WTC11 (cell line): Measurements from ENCODE around the gene PGBD5. TPM values are rescaled to one million over a fixed set of nuclear protein-coding genes. Genes with fewer than 3 reads are reported as not detected.

Source experiments
- ATAC-seq: fragments of 200-7000 bp; cut with Tn5 transposase; 2 replicates; pipeline ENCODE4 v1.10.0; 2021; ENCODE audit warnings: mild to moderate bottlenecking, moderate library complexity
- CTCF ChIA-PET: fragments of 300-600 bp; sonication (Branson Sonifier 250); formaldehyde crosslinking; loops from one replicate; lab custom pipeline; 2021; ENCODE audit warnings: antibody characterized with exemption; lab: Charles Lee
- POLR2A ChIA-PET: fragments of 350-600 bp; sonication (Branson Sonifier 250); formaldehyde crosslinking; loops from one replicate; lab custom pipeline; 2021; ENCODE audit warnings: antibody characterized with exemption; lab: Charles Lee
- DNase-seq: peaks from one replicate; pipeline ENCODE4 v3.0.0; 2021; ENCODE audit warnings: low spot score
- H3K27ac Mint-ChIP-seq: 2 replicates; pipeline ENCODE4 v1.8.0; 2021; ENCODE audit warnings: mixed read lengths
- H3K27me3 Mint-ChIP-seq: 2 replicates; pipeline ENCODE4 v1.8.0; 2021; ENCODE audit warnings: low read depth, mild to moderate bottlenecking, moderate library complexity, mixed read lengths
- H3K36me3 Mint-ChIP-seq: 2 replicates; pipeline ENCODE4 v1.8.0; 2021; ENCODE audit warnings: mixed read lengths
- H3K4me1 Mint-ChIP-seq: 2 replicates; pipeline ENCODE4 v1.8.0; 2022; ENCODE audit warnings: mixed read lengths
- H3K4me3 Mint-ChIP-seq: 2 replicates; pipeline ENCODE4 v1.8.0; 2021; ENCODE audit warnings: mild to moderate bottlenecking, moderate library complexity, mixed read lengths
- H3K9me3 Mint-ChIP-seq: 2 replicates; pipeline ENCODE4 v1.8.0; 2021; ENCODE audit warnings: mixed read lengths
- CDX4 ChIP-seq: fragments of 250-450 bp; sonication (Bioruptor Pico); IDR thresholded peaks from 2 replicates; pipeline ENCODE4 v1.9.0; 2021; ENCODE audit warnings: moderate library complexity, mild to moderate bottlenecking, inconsistent platforms, borderline replicate concordance
- CREB1 ChIP-seq: sonication (generic); formaldehyde crosslinking; IDR thresholded peaks from 2 replicates; pipeline ENCODE4 v1.8.0; 2023; ENCODE audit warnings: mild to moderate bottlenecking, missing genetic modification reagents
- E2F1 ChIP-seq: sonication (generic); formaldehyde crosslinking; IDR thresholded peaks from 2 replicates; pipeline ENCODE4 v1.8.0; 2022; ENCODE audit warnings: mild to moderate bottlenecking, missing genetic modification reagents
- ETV6 ChIP-seq: sonication (generic); formaldehyde crosslinking; IDR thresholded peaks from 2 replicates; pipeline ENCODE4 v1.8.1; 2022; ENCODE audit warnings: mild to moderate bottlenecking, missing genetic modification reagents
- GABPB1 ChIP-seq: sonication (generic); formaldehyde crosslinking; IDR thresholded peaks from 2 replicates; pipeline ENCODE4 v1.8.1; 2023; ENCODE audit warnings: mild to moderate bottlenecking, missing genetic modification reagents
- JAZF1 ChIP-seq: fragments of 250-450 bp; sonication (Bioruptor Pico); IDR thresholded peaks from 2 replicates; pipeline ENCODE4 v1.9.0; 2021; ENCODE audit warnings: moderate library complexity, mild to moderate bottlenecking, inconsistent platforms
- NFATC4 ChIP-seq: fragments of 250-450 bp; sonication (Bioruptor Pico); IDR thresholded peaks from 2 replicates; pipeline ENCODE4 v1.9.0; 2021; ENCODE audit warnings: mild to moderate bottlenecking
- NR3C1 ChIP-seq: sonication (generic); formaldehyde crosslinking; conservative IDR thresholded peaks from 2 replicates; pipeline ENCODE4 v1.8.1; 2023; ENCODE audit warnings: low read depth, mild to moderate bottlenecking, missing genetic modification reagents
- STAT6 ChIP-seq: sonication (generic); formaldehyde crosslinking; conservative IDR thresholded peaks from 2 replicates; pipeline ENCODE4 v1.8.1; 2023; ENCODE audit warnings: mild to moderate bottlenecking, low read depth, missing genetic modification reagents, moderate library complexity
- TP53 ChIP-seq: sonication (generic); formaldehyde crosslinking; IDR thresholded peaks from 2 replicates; pipeline ENCODE4 v1.8.1; 2023; ENCODE audit warnings: mild to moderate bottlenecking, missing genetic modification reagents
- ZNF219 ChIP-seq: sonication (generic); formaldehyde crosslinking; IDR thresholded peaks from 2 replicates; pipeline ENCODE4 v1.8.0; 2023; ENCODE audit warnings: missing genetic modification reagents, mild to moderate bottlenecking, borderline replicate concordance
- ZNF232 ChIP-seq: sonication (generic); formaldehyde crosslinking; IDR thresholded peaks from 2 replicates; pipeline ENCODE4 v1.8.0; 2022; ENCODE audit warnings: mild to moderate bottlenecking, missing genetic modification reagents
- ZNF263 ChIP-seq: sonication (generic); formaldehyde crosslinking; IDR thresholded peaks from 2 replicates; pipeline ENCODE4 v1.8.1; 2022; ENCODE audit warnings: low read depth, mild to moderate bottlenecking, moderate library complexity, missing genetic modification reagents
- ZNF423 ChIP-seq: fragments of 250-450 bp; sonication (Bioruptor Pico); IDR thresholded peaks from 2 replicates; pipeline ENCODE4 v2.1.2; 2022; ENCODE audit warnings: mild to moderate bottlenecking, moderate library complexity
- ZNF532 ChIP-seq: fragments of 250-450 bp; sonication (Bioruptor Pico); IDR thresholded peaks from 2 replicates; pipeline ENCODE4 v1.9.0; 2021; ENCODE audit warnings: mild to moderate bottlenecking, borderline replicate concordance
- total RNA-seq: library from RNA; stranded (reverse); gene quantifications from 3 replicates; pipeline ENCODE4 v1.2.3, GENCODE V29; 2021
- TF ChIP-seq, protein P1 (sequence below): sonication (generic); formaldehyde crosslinking; IDR thresholded peaks from 2 replicates; pipeline ENCODE4 v1.8.0; 2022; ENCODE audit warnings: mild to moderate bottlenecking, missing genetic modification reagents
- TF ChIP-seq, protein P2 (sequence below): sonication (generic); formaldehyde crosslinking; IDR thresholded peaks from 2 replicates; pipeline ENCODE4 v1.8.1; 2022; ENCODE audit warnings: mild to moderate bottlenecking, moderate library complexity, missing genetic modification reagents
- TF ChIP-seq, protein P3 (sequence below): fragments of 250-450 bp; sonication (Bioruptor Pico); IDR thresholded peaks from 2 replicates; pipeline ENCODE4 v1.9.0; 2021; ENCODE audit warnings: mild to moderate bottlenecking

The PGBD5 gene
- total RNA-seq, 1 experiment from 2014 or later: 23.8 TPM

DNA sequence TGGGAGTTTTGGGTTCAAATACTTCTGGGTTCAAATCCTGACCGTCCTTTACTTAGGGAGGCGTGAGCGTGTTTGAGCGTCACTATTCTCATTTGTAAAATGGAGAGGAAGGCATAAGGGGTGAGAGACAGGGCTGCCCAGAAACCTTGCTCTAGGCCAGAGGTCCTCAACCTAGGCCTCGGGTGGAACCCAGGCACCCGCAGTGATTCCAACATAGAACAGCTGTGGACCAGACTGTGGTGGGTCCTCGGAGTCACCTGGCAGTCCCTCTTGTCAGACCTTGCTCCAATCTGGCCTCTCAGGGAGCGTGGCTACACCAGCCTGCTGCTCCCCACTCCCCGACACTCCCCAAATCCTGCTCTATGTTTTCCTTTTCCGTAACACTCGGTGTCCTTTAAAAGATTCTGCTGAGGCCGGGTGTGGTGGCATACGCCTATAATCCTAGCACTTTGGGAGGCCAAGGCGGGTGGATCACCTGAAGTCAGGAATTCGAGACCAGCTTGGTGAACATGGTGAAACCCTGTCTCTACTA lies 116.4 kb downstream of the PGBD5 start (continued):
- TF ChIP-seq, protein P1, sequence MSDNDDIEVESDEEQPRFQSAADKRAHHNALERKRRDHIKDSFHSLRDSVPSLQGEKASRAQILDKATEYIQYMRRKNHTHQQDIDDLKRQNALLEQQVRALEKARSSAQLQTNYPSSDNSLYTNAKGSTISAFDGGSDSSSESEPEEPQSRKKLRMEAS (CRISPR knock-in tag): no peak
- TF ChIP-seq GABPB1 (CRISPR knock-in tag): no peak

- no peaks in the 10 kb centered on the region for H3K27me3 Mint-ChIP-seq
- peaks cover 8% of the 10 kb centered on the region for H3K4me1 Mint-ChIP-seq
- no peaks in the 10 kb centered on the region for H3K36me3 Mint-ChIP-seq
- H3K27ac Mint-ChIP-seq: no peak overlapping the region
- ATAC-seq (no peak), DNase-seq (no peak)
- POLR2A ChIA-PET: no interaction called here
- CTCF ChIA-PET: interaction anchor here (1.0 to 1.3 kb wide), 2 partner anchors 9 to 336 kb away, joined by 3 read pairs; no protein-coding TSS in a partner anchor
- no peak for TF ChIP-seq ZNF232 (CRISPR knock-in tag)
- TF ChIP-seq CDX4 (CRISPR knock-in tag): no peak
- TF ChIP-seq, protein P2, sequence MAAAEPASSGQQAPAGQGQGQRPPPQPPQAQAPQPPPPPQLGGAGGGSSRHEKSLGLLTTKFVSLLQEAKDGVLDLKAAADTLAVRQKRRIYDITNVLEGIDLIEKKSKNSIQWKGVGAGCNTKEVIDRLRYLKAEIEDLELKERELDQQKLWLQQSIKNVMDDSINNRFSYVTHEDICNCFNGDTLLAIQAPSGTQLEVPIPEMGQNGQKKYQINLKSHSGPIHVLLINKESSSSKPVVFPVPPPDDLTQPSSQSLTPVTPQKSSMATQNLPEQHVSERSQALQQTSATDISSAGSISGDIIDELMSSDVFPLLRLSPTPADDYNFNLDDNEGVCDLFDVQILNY (CRISPR knock-in tag): no peak
- TF ChIP-seq ZNF219 (CRISPR knock-in tag): no peak
- TF ChIP-seq NFATC4 (CRISPR knock-in tag): no peak
- no peak for TF ChIP-seq ZNF532
- TF ChIP-seq TP53 (CRISPR knock-in tag): no peak
- TF ChIP-seq NR3C1 (CRISPR knock-in tag): no peak
- no peak for TF ChIP-seq ZNF423
- no peak for TF ChIP-seq ETV6 (CRISPR knock-in tag)
- TF ChIP-seq CREB1 (CRISPR knock-in tag): no peak
- TF ChIP-seq ZNF263 (CRISPR knock-in tag): no peak
- no peak for TF ChIP-seq STAT6
- TF ChIP-seq E2F1 (CRISPR knock-in tag): no peak
- TF ChIP-seq, protein P3, sequence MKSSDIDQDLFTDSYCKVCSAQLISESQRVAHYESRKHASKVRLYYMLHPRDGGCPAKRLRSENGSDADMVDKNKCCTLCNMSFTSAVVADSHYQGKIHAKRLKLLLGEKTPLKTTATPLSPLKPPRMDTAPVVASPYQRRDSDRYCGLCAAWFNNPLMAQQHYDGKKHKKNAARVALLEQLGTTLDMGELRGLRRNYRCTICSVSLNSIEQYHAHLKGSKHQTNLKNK (CRISPR knock-in tag): no peak
- TF ChIP-seq JAZF1 (CRISPR knock-in tag): no peak
- TF ChIP-seq, all 79 proteins: peak for 0
- Mint-ChIP-seq H3K9me3 (no peaks in the 10 kb centered on the region), H3K4me3 (no peak overlapping the region)
Observed at GRCh38 chr1:230308821-230309220, 117.3 kb downstream of the PGBD5 start.
